HL-60 (cell line): ENCODE data around the gene VENTX.

Source experiments
- DNase-seq, 2 experiments: peaks; one replicate each; pipeline ENCODE4 v3.0.0-alpha.2; 2010 to 2020; ENCODE audit warnings: low read depth in 1 of 2, low spot score in 1 of 2
- H3K27ac ChIP-seq: fragments of 250-450 bp; sonication (Bioruptor Pico); replicated peaks from 2 replicates; pipeline ENCODE4 v1.5.1; 2020; ENCODE audit warnings: mild to moderate bottlenecking, moderate library complexity
- H3K27me3 ChIP-seq: fragments of 250-450 bp; sonication (Bioruptor Pico); 2 replicates; pipeline ENCODE4 v1.5.1; 2021; ENCODE audit warnings: mild to moderate bottlenecking, moderate library complexity; ENCODE audit not compliant: insufficient read depth, poor library complexity, severe bottlenecking
- H3K4me3 ChIP-seq: replicated peaks from 2 replicates; pipeline ENCODE4 v1.5.1; 2011; ENCODE audit warnings: mild to moderate bottlenecking, control low read depth, low read length; ENCODE audit not compliant: insufficient read depth
- CTCF ChIP-seq: IDR thresholded peaks from one replicate; pipeline ENCODE4 v1.5.1; 2011; ENCODE audit warnings: low read length, control low read depth, inconsistent platforms; ENCODE audit not compliant: insufficient read depth
- GABPA ChIP-seq: IDR thresholded peaks from 2 replicates; pipeline ENCODE4 v1.6.1; 2012; ENCODE audit warnings: low read depth
- POLR2AphosphoS5 ChIP-seq: IDR thresholded peaks from 2 replicates; pipeline ENCODE4 v1.6.1; 2012; ENCODE audit warnings: low read depth
- REST ChIP-seq: IDR thresholded peaks from 2 replicates; pipeline ENCODE4 v1.6.1; 2012; ENCODE audit warnings: low read depth; ENCODE audit not compliant: insufficient replicate concordance
- SPI1 ChIP-seq: IDR thresholded peaks from 2 replicates; pipeline ENCODE4 v1.6.1; 2012; ENCODE audit warnings: low read depth, mild to moderate bottlenecking, borderline replicate concordance

The VENTX gene

GRCh38 chr10:133197786-133198185 lies 39.9 kb upstream of the VENTX start:
- Histone ChIP-seq H3K4me3 (no peak overlapping the region), H3K27me3 (peaks cover 3% of the 10 kb centered on the region), H3K27ac (no peak overlapping the region)
- TF ChIP-seq SPI1 = no peak
- no peak for DNase-seq

GRCh38 chr10:133198206-133198605 lies 39.4 kb upstream of the VENTX start:
- Histone ChIP-seq H3K27ac (no peak overlapping the region), H3K27me3 (peaks cover 3% of the 10 kb centered on the region), H3K4me3 (no peak overlapping the region)
- TF ChIP-seq REST = no peak
- no peak for TF ChIP-seq SPI1
- TF ChIP-seq CTCF = no peak
- no peak for TF ChIP-seq GABPA
- TF ChIP-seq POLR2AphosphoS5 = no peak
- DNase-seq = no peak

GRCh38 chr10:133198621-133199487 lies 38.8 kb upstream of the VENTX start:
- Histone ChIP-seq H3K4me3 (no peak overlapping the region), H3K27me3 (peaks cover 3% of the 10 kb centered on the region), H3K27ac (no peak overlapping the region)
- TF ChIP-seq GABPA (no peak), CTCF (no peak), REST (no peak), POLR2AphosphoS5 (no peak), SPI1 (no peak)
- DNase-seq = no peak

GRCh38 chr10:133199488-133199885 lies 38.2 kb upstream of the VENTX start:
- no peak overlapping the region for H3K27ac ChIP-seq
- H3K27me3 ChIP-seq = peaks cover 3% of the 10 kb centered on the region
- H3K4me3 ChIP-seq = no peak overlapping the region
- DNase-seq = no peak
- TF ChIP-seq CTCF (no peak), POLR2AphosphoS5 (no peak), SPI1 (no peak), GABPA (no peak), REST (no peak)
